Activated T-cell treated with anti-CD3 and anti-CD28 coated beads for 4 hours (primary cell): ENCODE results near the gene TBX10.
"Not testable (repeated sequence)": the region's sequence is repeated elsewhere in the genome, so short reads cannot be mapped to it uniquely, and the experiment has no call there.

Experiments used
- DNase-seq: peaks from one replicate; pipeline ENCODE4 v3.0.0-alpha.2; 2020

TBX10 gene

DNA sequence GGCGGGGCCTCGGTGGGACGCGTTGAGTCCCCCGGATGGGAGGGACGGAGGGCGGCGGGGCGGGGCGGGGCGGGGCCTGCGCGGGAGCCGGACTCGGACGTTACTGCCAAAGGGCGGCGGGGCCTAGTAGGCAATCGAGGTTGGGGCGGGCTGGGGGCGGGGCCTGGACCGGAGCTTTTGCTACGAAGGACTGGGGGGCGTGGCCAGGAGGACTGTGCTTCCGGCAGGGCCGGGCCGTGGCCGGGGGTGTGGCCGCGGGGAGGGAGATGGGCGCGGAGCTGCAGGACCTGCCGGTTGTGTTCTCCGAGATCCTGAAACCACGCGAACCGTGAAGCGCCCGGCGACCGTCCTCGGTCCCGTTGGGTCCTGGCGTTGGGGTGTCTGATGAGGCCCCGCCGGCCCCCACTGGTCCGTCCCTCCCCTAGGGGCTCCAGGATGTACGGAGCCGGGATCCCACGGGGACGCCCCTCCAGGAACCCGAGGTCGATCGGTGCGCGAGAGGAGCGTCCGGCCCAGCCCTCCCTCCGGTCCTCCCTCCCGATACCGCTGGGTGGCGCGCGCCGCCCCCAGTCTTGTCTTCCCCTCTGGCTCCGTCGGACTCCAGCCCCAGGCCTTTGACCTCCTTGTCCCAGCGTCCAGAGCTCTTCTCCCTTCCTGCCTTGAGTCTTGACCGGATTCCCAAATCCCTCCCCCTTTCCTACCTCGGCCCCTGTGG, 9.2 kb downstream of the TBX10 start:
- DNase-seq, result no peak

DNA sequence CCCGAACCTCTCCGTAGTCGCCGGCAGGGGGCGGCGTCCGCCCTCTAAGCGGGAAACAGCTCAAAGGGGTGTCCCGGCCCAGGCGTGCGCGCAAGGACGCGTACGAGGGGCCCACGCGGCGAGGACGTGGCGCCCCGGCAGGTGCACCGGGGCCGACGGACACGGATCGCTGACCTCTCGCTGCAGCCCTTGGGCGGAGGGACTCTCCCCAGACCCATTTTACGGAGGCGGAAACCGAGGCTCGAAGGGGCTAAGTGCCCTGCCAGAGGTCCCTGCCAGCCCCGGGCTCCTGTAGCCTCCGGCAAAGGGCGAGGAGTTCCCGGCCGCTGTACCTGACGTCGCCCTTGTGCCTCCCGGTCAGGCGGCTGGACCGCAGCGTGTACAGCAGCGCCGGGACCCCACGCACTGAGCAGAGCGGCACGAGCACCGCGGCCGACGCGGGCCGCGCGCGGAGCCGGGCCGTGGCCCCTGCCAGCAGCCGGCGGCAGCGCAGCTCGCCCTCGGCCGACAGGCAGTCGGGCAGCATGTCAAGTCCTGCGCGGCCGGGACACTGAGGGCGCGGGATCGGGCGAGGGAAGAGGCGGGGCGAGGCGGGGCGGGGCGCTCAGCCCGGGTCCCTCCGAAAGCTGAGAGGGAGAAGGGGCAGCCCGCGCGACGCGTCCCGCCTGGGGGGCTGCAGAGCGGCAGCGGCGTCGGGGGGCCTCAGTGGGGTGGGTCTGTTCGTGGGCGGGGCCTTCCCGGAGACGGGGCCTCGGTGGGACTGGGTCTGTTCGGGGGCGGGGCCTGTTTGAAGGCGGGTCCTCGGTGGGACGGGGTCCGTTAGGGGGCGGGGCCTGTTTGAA, 10.0 kb downstream of the TBX10 start, which contains the start of gene NUDT8:
Gene NUDT8 (minus strand): TSS at position 552 of the 842 bp plus-strand sequence. CDS start 26 bp downstream, at position 526.
- peak; percentile 97 for DNase-seq

DNA sequence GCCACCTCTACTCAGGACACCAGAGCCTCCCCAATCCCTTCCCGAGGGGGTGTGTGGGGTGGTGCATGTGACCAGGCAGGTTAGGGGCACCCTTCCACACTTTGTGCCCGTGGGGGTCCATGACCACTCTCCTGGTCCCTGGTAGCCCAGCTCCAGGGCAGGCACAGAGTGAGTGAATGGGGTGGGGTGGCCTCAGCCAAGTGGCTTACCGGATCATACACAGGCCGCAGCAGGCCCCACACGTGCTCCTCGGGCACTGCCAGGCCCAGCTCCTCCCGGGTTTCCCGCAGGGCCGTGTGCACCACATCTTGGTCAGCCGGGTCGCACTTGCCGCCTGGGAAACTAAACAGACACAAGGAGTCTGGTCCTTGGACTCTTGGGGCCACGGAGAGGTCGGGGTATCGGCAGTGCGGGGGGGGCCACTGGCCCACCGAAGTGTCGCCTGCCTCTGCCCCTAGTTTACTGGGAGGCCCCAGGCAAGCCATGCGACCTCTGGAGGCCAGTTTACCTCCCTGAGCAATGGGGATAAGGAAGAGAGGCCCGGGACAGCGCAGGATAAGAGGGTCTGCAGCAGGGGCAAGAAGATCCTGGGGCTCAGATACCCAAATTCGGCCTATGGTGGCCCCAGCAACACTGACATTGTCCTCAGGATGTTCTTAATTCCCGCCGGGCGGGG, 10.7 kb downstream of the TBX10 start:
- DNase-seq, result no peak

DNA sequence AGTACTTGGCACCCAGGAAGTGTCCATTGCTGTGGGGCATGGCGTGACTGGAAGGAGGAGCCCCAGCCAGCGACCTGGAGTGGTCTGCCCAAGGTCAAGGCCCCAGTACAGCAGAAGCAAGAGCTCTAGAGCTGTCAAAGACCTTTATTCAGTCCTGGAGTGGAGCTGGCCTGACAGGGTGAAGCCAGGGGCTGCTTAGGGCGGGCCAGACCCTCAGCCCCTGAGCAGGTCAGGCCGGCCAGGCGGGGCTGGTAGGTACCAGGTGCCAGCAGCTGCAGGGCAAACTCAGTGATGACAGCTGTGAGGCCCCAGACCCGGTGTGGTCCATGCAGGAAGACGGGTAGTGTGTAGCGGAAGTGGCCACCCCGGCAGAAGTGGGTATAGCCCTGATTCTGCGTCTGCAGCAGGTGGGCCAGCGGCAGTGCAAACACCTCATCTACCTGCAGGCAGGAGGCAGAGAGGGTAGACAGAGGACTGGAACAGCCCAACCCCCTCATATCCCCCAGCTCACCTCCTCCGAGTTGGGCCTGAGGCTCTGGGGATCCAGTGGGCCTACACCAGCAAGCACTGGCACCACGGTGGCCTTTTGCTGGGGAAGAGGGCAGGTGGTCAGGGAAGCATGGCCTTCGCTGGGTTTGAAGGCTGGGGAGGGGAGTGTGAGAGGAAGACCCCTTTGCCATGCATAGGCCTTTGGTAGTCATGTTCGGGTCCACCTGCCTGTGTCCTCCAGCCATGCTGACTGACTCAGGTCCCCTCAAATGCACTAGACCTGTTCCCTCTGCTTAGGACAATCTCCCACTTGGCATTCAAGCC, 11.5 kb downstream of the TBX10 start:
- no peak for DNase-seq

DNA sequence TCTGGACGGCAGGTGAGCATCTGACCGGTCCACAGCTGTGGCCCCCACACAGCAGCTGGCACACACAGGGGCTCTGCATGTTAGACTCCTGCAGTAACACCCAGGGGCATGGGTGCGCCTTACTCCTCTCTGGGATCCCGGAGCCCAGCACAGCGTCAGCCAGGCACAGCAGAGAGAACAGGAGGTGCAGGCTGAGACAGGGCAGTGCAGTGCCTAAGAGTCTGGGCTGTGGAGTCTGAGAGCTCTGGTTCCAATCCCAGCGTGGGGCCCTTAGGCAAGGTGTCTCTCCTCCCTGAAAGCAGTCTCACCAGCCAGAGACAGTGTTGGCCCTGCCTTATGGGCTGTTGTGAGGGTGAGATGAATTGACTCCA, 12.1 kb downstream of the TBX10 start:
- no peak for DNase-seq

DNA sequence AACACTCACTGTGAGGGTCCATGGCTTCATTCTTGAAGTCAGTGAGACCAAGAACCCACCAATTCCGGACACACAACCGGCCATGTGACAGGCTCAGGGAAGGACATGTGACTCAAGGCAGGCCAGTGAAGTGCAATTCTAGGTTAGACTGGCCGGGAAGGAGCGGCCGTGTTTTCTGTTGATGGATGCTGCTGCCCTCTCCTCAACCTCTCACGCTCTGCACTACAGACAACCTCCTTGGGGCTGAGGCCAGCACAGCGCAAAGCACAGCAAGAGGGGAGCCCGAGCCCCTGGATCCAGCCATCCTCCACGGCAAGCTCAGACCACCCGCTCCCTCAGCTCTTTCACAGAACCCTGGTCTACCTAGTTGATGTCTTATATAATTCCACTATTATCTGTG, 12.6 kb downstream of the TBX10 start:
- DNase-seq, result no peak

DNA sequence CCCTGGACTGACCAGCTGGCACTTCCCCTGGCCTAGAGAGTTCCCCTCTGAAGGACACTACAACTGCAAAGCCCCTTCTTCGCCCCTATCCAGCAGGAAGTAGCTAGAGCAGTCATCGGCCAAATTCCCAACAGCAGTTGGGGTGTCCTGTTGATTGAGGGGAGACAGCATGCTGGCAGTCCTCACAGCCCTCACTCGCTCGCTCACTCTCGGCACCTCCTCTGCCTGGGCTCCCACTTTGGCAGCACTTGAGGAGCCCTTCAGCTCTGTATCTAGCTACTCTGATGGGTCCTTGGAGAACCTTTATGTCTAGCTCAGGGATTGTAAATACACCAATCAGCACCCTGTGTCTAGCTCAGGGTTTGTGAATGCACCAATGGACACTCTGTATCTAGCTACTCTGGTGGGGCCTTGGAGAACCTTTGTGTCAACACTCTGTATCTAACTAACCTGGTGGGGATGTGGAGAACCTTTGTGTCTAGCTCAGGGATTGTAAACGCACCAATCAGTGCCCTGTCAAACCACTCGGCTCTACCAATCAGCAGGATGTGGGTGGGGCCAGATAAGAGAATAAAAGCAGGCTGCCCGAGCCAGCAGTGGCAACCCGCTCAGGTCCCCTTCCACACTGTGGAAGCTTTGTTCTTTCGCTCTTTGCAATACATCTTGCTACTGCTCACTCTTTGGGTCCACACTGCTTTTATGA, 13.3 kb downstream of the TBX10 start:
- DNase-seq, result not testable (repeated sequence)

DNA sequence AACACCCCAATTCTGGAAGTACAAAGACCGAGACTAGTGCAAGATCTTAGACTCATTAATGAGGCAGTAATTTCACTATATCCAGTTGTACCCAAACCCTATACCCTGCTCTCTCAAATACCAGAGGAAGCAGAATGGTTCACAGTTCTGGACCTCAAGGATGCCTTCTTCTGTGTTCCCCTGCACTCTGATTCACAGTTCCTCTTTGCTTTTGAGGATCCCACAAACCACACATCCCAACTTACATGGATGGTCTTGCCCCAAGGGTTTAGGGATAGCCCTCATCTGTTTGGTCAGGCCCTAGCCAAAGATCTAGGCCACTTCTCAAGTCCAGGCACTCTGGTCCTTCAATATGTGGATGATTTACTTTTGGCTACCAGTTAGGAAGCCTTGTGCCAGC, 15.8 kb downstream of the TBX10 start:
- DNase-seq, result not testable (repeated sequence)

DNA sequence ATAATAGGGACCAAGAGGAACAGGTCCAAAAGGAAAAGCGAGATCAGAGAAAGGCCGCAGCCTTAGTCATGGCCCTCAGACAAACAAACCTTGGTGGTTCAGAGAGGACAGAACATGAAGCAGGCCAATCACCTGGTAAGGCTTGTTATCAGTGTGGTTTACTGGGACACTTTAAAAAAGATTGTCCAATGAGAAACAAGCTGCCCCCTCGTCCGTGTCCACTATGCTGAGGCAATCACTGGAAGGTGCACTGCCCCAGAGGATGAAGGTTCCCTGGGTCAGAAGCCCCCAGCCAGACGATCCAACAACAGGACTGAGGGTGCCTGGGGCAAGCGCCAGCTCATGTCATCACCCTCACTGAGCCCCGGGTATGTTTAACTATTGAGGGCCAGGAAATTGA, 16.7 kb downstream of the TBX10 start:
- DNase-seq, result not testable (repeated sequence)

DNA sequence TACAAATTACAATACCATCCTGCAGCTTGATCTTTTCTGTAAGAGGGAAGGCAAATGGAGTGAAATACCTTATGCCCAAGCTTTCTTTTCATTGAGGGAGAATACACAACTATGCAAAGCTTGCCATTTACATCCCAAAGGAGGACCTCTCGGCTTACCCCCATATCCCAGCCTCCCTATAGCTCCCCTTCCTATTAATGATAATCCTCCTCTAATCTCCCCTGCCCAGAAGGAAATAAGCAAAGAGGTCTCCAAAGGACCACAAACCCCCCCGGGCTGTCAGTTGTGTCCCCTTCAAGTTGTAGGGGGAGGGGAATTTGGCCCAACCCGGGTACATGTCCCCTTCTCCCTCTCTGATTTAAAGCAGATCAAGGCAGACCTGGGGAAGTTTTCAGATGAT, 17.6 kb downstream of the TBX10 start:
- DNase-seq, result not testable (repeated sequence)

DNA sequence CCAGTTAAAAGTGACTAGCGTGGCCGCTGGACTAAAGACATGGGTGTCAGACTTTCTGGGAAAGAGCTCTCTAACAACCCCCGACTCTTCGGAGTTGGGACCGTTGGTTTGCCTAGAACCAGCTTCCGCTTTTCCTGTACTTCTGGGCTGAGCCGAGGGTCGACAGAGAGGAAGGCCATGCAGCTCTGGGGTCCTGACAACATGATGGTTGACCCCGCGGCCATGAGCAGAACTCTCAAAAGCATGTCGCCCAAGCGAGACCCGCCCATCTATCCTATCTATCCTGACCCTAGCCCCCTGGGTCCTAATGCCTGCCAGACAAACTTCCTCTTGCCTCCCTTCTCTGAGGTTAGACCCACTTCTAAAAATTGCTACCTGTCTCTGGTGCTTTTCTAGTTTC, 18.9 kb downstream of the TBX10 start:
- not testable (repeated sequence) for DNase-seq

DNA sequence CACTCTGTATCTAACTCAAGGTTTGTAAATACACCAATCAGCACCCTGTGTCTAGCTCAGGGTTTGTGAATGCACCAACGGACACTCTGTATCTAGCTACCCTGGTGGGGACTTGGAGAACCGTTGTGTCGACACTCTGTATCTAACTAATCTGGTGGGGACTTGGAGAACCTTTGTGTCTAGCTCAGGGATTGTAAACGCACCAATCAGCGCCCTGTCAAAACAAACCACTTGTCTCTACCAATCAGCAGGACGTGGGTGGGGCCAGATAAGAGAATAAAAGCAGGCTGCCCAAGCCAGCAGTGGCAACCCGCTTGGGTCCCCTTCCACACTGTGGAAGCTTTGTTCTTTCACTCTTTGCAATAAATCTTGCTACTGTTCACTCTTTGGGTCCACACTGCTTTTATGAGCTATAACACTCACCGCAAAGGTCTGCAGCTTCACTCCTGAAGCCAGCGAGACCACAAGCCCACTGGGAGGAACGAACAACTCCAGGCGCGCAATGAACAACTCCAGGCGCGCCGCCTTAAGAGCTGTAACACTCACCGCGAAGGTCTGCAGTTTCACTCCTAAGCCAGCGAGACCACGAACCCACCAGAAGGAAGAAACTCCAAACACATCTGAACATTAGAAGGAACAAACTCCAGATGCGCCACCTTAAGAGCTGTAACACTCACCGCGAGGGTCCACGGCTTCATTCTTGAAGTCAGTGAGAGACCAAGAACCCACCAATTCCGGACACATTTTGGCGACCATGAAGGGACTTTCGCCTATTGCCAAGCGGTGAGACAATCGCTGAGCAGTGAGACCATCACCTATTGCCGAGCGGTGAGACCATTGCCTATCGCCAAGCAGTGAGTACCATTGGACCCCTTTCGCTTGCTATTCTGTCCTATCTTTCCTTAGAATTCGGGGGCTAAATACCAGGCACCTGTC, 19.6 kb downstream of the TBX10 start:
- DNase-seq, result not testable (repeated sequence)

DNA sequence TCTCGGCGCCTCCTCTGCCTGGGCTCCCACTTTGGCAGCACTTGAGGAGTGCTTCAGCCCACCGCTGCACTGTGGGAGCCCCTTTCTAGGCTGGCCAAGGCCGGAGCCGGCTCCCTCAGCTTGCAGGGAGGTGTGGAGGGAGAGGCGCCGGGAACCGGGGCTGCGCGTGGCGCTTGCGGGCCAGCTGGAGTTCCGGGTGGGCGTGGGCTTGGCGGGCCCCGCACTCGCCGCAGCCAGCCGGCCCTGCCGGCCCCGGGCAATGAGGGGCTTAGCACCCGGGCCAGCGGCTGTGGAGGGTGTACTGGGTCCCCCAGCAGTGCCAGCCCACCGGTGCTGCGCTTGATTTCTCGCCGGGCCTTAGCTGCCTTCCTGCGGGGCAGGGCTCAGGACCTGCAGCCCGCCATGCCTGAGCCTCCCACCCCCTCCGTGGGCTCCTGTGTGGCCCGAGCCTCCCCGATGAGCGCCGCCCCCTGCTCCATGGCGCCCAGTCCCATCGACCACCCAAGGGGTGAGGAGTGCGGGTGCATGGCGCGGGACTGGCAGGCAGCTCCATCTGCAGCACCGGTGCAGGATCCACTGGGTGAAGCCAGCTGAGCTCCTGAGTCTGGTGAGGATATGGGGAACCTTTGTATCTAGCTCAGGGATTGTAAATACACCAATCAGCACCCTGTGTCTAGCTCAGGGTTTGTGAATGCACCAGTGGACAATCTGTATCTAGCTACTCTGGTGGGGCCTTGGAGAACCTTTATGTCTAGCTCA, 20.5 kb downstream of the TBX10 start:
- DNase-seq, result not testable (repeated sequence)

DNA sequence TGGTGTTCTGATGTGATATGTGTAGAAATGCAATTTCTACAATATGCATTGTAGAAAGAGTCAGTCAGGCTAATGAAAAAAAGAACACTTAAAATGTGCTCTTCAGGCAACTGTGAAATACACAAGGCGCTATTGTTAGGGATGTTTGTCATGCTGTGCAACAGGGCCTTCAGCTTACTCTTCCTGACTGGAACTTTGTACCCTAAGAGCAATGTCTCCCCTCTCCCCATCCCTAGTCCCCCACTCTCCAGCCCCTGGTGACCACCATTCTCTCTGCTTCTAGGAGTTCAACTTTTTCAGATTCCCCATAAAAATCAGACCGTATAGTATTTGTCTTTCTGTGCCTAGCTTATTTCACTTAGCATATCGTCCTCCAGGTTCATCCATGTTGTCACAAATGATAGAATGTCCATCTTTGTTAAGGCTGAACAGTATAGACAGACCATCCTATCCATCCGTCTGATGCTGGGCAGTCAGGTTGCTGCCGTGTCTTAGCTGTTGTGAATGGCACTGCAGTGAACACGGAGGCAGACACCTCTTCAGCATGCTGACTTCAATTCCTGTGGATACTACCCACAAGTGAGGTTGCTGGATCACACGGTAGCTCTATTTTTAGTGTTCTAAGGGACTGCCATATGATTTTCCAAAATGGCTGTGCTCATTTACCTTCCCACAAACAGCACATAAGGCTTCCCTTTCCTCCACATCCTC, 22.2 kb downstream of the TBX10 start:
- DNase-seq, result no peak

DNA sequence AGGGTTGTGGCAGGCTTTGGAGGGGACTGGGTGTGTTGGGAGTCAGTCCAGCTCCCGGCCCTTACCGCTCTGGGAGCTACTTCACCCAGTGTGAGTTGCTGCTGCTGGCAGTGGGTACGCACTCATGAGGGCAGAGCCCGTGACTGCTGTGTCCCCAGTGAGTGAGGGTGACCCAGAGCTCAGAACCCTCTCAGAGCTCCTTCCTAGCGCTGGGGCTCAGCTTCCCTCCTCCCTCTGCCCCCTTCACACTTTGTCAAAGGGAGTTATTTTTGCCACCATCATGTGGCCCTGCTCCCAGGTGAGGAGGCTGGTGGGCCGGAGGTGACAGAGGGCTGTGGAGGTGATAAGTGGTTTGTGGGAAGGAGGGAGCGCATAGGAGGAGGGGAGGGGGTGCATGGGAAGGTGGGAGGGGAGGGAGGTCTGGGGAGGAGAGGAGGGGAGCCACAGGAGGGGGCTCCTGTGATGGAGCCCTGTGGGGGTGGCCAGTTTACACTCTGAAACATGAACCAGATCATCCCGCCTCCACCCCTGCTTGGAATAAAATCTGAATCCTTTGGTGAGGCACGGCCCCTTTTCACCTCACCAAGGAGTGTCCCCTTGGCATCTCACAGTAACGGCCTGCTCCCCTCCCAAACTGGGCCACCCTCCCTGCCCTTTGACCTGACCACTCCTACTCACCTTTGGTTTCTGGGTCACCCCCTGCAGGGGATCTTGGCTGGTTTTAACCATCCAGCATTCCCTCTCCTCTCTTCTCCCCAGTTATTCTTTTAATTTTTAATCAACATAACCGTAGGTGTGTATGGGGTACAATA, 22.9 kb downstream of the TBX10 start:
- no peak for DNase-seq

DNA sequence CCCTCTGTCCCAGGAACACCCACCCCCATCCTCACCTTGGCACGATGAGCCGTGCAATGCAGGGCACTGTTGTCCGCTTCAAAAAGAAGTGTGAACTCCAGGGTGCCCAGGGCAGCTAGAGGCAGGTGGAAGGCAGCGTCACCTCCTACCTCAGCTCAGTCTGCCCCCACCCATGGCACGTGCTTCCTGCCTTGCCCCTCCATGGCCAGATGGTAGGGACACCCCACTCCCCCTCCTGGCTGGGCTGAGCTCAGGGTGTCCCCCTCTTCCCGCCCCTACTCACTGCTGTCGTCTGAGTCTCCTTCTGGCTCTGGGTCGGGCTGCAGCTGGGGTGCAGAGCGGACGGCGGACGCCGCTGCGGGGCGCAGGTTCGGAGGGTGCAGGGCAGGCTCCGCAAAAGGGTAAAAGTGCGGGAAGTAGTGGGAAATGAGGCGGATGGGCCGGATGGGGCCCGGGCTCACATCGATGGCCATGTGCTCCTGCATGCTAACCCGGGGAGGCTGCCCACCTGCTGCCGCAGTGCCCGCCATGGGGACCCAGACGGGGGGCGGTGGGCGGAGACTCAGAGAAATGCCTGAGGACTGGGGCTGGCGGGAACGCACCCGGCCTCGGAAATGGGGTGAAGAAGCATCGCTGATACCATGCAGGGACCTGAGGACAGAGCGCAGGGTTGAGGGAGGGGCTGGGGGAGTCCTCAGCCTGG, 23.7 kb downstream of the TBX10 start:
- DNase-seq, result no peak

DNA sequence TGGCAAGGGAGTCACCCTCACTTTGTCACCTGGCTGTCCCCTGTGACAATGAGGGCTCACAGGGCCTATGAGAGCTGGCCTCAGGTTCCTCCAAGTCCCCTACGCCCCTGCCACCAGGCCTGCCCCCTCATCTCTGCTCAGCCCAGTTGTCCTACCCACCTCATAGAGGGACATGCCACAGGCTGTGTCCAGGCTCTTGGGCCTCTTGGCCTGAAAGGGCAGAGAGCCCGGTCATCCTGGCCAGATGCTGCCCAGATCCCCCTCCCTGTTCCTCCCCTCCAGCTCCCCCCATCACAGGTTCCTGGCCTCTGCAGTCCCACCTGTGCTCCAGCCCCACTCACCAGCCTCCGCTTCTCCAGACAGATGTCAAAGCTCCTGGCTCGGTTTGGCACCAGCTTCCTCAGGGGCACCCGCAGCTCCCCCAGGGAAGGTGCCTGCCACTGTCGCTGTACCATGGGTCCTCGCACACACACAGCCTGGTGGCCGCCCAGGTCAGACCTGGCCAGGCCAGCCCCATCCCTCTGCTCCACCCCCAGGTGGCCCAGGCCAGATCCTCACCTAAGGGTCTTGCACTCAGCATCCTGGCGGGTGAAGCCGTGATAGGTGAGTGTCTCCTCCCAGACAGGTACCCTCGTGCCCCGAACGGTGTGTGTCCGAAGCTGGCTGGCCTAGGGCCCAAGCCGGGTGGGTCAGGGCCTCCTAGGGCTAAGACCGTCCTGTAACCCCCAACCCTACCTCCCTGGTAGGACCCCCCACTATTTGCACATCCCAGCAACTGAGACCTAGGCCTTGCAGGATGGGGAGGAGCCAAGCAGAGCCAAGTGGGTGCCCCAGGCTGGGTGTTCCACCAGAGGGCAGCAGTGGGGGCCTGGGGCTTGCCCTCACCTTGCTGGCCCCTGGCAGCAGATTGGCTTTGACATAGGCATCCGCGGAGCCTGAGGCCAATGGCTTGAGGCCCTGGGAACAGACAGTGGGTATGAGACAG, 24.5 kb downstream of the TBX10 start:
- no peak for DNase-seq
